Sigmoid colon (tissue), 3 donors: ENCODE data around the gene KIAA1217.

Source experiments
- CTCF ChIP-seq, 4 experiments: fragments of 450-650 bp in 3 of 4; fragments of 200-600 bp in 1 of 4; IDR thresholded peaks; one replicate each; pipeline ENCODE4 v1.5.1; 2016 to 2019; ENCODE audit warnings: antibody characterized with exemption in 4 of 4, mild to moderate bottlenecking in 3 of 4, moderate library complexity in 2 of 4
- POLR2A ChIP-seq, 2 donors: fragments of 450-650 bp; IDR thresholded peaks; one replicate each; pipeline ENCODE4 v1.6.1; 2016; ENCODE audit warnings: antibody characterized with exemption in 2 of 2, mild to moderate bottlenecking in 2 of 2, moderate library complexity in 2 of 2

GRCh38 chr10:24333736-24334135, 124.8 kb downstream of the KIAA1217 start:
- no peak for TF ChIP-seq CTCF (IDR thresholded peaks at IDR 0.05)
- TF ChIP-seq POLR2A (IDR thresholded peaks at IDR 0.05): no peak
